ENCODE data around the gene ALOX5AP.
A peak's percentile ranks its signal among the peaks of the same experiment; 100 is the strongest.

ALOX5AP gene
- 16.4 to 68.0 (median 43.7) reads per million in 17 experiments for total RNA-seq

- peak; percentile 71 to 93 (median 88) for DNase-seq
Observed at GRCh38 chr13:30735025-30735871, at the start of gene ALOX5AP. TSS of gene ALOX5AP (plus strand) at chr13:30735543. CDS start at chr13:30735606, 63 bp downstream.

DNA sequence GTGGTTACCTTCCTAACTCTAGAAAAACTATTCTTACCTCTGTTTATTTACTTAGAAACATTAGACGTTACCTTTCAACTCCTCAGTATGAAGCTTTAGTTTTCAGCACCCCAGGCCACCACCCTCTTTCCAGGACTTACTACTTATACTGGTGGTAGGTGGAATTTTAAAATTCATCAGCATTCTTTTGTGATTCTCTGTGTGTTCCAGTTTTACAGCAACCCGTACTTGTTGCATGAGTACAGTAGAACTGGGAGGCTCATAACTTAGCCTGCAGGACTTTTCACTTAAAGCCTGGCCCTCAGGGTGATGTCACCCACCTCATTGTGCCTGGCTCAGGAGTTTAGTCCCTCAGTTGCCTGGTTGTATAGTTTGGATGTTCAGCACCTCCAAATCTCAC lies 49.4 kb upstream of the ALOX5AP start:
- no peak for DNase-seq

DNA sequence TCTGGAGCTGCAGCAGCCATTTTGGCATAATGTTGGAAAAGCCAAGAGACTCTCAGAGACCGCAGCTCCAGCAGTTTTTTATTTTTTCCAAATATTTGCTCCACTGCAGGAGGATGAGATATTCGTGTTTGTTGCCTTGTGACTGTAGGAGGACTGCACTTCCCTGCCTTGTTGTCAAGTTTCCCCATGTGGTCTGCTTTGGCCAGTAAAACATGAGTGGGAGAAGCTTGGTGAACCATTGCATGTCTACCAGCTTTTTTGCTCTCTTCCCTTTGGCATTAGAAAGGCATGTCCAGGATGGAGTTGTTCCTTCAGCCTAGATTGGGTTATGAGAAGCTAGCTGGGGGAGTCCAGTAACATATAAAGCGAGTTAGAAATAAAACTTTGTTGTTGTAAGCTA lies 47.7 kb upstream of the ALOX5AP start:
- DNase-seq, result peak; percentile 29 to 69 (median 64)

GRCh38 chr13:30689752-30690151 lies 45.6 kb upstream of the ALOX5AP start:
- no peak for DNase-seq

DNA sequence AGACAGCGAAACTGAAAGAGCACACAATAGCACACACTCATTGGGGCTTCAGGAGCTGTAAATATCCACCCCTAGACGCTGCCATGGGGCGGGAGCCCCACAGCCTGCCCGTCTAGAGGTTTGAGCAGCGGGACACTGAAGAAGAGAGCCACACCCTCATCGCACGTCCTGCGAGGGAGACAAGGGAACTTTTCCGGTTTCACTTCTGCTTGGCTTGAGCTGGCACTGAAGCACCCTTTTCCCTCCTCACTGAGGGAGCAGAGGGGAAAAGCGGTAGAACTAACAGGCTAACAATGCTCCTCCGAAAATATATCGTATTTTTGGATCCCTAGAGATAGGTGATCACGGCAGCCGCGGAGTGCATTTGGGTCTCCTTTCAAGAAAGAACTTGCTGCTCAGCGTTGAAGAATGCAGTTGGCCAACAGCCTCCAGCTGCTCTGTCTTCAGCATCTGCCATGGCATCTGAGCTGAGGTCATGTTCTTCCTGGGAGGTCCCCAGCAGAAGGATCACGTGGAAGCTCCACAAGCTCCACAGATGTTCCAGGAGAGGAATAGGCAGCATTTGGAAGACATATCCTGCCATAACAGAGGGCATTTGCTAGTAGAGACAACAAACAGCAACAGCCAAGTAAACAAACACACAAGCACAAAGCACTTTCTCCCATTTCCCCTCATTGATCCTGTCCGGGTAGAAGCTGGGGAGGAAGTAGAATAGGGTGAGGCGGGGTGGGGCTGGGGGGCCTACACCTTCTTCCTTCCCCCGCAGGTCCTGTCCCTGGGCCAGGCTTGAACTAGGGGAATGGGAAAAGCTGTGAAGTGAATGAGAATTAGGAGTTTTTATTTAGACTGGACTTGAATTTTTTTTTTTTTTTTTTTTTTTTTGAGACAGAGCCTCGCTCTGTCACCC lies 44.8 kb upstream of the ALOX5AP start:
- peak; percentile 81 to 89 (median 88) for DNase-seq

DNA sequence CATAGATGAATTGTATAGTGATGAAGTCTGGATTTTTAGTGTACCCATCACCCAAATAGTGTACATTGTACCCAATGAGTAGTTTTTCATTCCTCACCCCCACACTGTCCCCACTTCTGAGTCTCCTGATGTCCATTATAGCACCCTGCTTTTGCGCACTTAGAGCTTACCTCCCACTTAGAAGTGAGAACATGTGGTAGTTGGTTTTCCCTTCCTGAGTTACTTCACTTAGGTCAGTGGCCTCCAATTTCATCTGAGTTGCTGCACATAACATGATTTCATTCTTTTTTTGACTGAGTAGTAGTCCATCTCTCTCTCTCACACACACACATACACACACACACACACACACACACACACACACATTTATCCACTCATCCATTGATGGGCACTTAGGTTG lies 43.2 kb upstream of the ALOX5AP start:
- peak in 2 of 4 experiments; percentile 21 to 38 for DNase-seq

- DNase-seq, result peak; percentile 75 to 89 (median 86)
Observed at GRCh38 chr13:30696278-30697176, 38.8 kb upstream of the ALOX5AP start.

GRCh38 chr13:30697177-30697953 lies 38.0 kb upstream of the ALOX5AP start:
- DNase-seq, result peak in 3 of 4 experiments; percentile 38 to 50 (median 46)

DNA sequence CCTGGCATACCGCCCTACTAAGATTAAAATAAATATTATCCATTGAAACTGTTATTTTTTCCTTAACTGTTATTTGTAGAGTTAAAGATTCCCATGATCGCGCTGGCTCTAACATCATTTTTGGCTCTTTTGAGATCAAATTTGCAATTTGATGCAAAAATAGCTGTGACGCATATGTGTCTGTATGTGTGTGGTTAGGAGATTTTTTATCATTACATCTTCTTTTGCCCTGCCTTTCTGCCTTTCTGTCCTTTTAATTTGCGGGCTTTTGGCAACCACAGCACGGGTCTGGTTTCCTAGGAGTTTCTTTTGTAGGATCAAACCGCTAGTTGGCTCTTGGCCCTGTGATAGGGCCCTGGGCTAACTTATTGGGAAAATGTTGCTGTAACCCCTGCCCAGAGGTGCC lies 37.3 kb upstream of the ALOX5AP start:
- DNase-seq, result no peak

DNA sequence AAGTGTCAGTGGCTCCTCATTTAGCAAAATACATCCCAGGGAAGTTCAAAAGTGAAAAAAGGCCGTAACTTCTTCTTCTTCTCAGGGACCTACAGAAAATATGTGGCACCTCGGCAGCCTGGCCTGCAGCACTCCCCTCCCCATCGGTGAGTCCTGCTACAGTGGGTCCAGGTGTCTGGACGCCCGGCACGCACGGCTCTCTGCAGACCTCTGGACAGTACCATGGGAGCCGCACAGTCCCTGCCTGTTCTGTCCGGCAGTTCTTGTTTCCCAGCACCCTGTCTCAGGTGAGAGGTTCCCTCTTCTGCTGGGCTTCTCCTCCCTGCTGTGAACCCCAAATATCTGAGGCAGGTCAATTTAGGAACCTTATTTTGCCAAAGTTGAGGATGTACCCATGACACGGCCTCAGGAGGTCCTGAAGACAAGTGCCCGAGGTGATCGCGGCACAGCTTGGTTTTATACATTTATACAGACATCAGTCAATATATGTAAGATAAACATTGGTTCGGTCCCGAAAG lies 36.8 kb upstream of the ALOX5AP start:
- no peak for DNase-seq

- peak in 3 of 4 experiments; percentile 24 to 50 (median 48) for DNase-seq
Observed at GRCh38 chr13:30700364-30700763, 35.0 kb upstream of the ALOX5AP start.

DNA sequence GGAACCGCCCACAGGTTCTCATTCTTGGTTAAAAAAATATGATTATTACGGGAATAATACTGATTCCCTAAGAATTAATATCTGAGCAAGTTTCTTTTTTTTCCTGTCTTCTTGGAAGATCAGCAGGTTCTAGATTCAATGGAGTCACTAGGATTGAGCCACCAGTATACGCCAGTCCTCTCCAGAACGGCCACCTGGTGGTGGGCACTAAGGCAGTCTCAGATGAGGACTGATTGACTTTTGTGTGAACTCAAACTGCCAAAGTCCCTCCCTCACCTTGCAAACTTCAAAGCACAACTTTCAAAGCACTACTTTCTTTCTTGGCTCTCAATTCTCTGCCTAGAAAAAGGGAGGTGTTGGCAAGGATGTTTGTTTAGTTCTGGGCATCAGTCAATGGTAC lies 33.3 kb upstream of the ALOX5AP start:
- no peak for DNase-seq

- DNase-seq, result no peak
Observed at GRCh38 chr13:30704596-30704995, 30.7 kb upstream of the ALOX5AP start.

- DNase-seq, result no peak
Observed at GRCh38 chr13:30705680-30706079, 29.7 kb upstream of the ALOX5AP start.

- no peak for DNase-seq
Observed at GRCh38 chr13:30708541-30708940, 26.8 kb upstream of the ALOX5AP start.

GRCh38 chr13:30710442-30710841 lies 24.9 kb upstream of the ALOX5AP start:
- no peak for DNase-seq

GRCh38 chr13:30711375-30711774 lies 24.0 kb upstream of the ALOX5AP start:
- DNase-seq, result peak in 2 of 4 experiments; percentile 39 to 59

GRCh38 chr13:30711837-30712236 lies 23.5 kb upstream of the ALOX5AP start:
- DNase-seq, result no peak

DNA sequence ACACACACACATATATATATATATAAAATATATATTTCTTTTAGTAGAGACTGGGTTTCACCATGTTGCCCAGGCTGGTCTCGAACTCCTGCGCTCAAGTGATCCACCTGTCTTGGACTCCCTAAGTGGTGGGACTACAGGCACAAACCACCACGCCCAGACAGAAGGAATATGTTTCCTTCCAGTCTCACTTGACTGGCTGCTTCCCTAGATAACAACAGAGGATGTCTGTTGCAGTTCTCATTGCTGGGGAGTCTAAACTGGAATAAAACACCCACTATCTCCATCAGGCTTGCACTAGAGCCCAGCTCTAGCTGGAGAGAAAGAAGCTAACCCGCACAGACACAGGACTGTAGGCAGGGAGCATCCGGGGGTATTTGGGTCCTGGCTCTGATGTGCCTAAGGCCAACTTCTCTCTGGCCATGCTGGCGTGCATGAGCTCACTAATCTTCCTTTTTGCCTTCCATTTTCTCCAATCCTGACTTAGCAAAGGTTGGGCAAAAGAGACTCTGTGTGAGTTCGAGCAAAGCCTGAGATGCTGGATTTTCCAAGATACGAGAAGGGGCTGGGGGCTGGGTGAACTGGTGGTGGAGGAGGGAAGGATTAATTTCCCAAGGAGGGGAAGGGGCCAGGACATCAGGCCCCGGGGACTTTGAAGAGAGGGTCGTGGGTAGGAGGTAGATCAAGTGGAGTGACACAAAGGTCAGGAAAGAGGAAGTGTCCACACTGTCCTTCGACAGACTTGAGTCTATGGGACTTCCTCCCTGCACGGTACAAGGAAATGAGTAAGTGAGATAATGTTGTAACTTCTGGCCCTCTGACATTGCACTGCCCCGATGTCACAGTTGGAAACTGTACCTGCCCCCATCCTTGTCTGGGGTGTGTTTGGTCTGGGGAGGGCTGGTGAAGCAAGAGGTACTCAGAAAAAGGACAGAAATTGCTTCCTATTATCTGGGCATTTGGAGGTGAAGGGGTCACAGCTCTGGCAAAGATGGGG lies 22.5 kb upstream of the ALOX5AP start:
- DNase-seq, result peak; percentile 83 to 96 (median 88)
